RWPE2 (cell line): ENCODE measurements around the gene CIAO1.
A peak's percentile ranks its signal among the peaks of the same experiment; 100 is the strongest.

Source experiments
- ATAC-seq: fragments of 200-7000 bp; cut with Tn5 transposase; 3 replicates; pipeline ENCODE4 v1.9.1; 2021; ENCODE audit warnings: low read depth
- DNase-seq: peaks from one replicate; pipeline ENCODE4 v3.0.0-alpha.2; 2020; ENCODE audit warnings: low spot score
- H3K27ac ChIP-seq: fragments of 450-650 bp; 2 replicates; pipeline ENCODE4 v1.5.1; 2017; ENCODE audit warnings: mild to moderate bottlenecking; ENCODE audit not compliant: poor library complexity, severe bottlenecking
- H3K27me3 ChIP-seq: fragments of 250-450 bp; sonication (Bioruptor Pico); 2 replicates; pipeline ENCODE4 v1.5.1; 2021; ENCODE audit warnings: mild to moderate bottlenecking, moderate library complexity; ENCODE audit not compliant: insufficient read depth, poor library complexity, severe bottlenecking
- H3K36me3 ChIP-seq: fragments of 250-450 bp; sonication (Bioruptor Pico); 2 replicates; pipeline ENCODE4 v1.5.1; 2020; ENCODE audit warnings: low read depth, mild to moderate bottlenecking, moderate library complexity
- H3K4me1 ChIP-seq: fragments of 250-450 bp; sonication (Bioruptor Pico); 2 replicates; pipeline ENCODE4 v1.5.1; 2021; ENCODE audit warnings: mild to moderate bottlenecking, moderate library complexity; ENCODE audit not compliant: insufficient read depth, poor library complexity, severe bottlenecking
- H3K4me3 ChIP-seq: fragments of 250-450 bp; sonication (Bioruptor Pico); 2 replicates; pipeline ENCODE4 v1.5.1; 2021; ENCODE audit warnings: mild to moderate bottlenecking, moderate library complexity; ENCODE audit not compliant: severe bottlenecking
- H3K9me3 ChIP-seq: fragments of 250-450 bp; sonication (Bioruptor Pico); 2 replicates; pipeline ENCODE4 v1.5.1; 2021; ENCODE audit warnings: mild to moderate bottlenecking, moderate library complexity; ENCODE audit not compliant: severe bottlenecking
- CTCF ChIP-seq: fragments of 450-650 bp; IDR thresholded peaks from one replicate; pipeline ENCODE4 v1.5.1; 2017; ENCODE audit warnings: mild to moderate bottlenecking, moderate library complexity; ENCODE audit not compliant: poor library complexity, severe bottlenecking

The CIAO1 gene

GRCh38 chr2:96301865-96302264, 35.8 kb downstream of the CIAO1 start:
- TF ChIP-seq CTCF = no peak
- no peaks in the 10 kb centered on the region for H3K4me1 ChIP-seq
- H3K4me3 ChIP-seq = no peak overlapping the region
- H3K9me3 ChIP-seq = no peaks in the 10 kb centered on the region
- DNase-seq (no peak), ATAC-seq (no peak)
- no peaks in the 10 kb centered on the region for H3K27me3 ChIP-seq
- H3K27ac ChIP-seq = no peak overlapping the region
- H3K36me3 ChIP-seq = peaks cover 79% of the 10 kb centered on the region

GRCh38 chr2:96304606-96305005, 38.6 kb downstream of the CIAO1 start:
- no peaks in the 10 kb centered on the region for H3K27me3 ChIP-seq
- H3K36me3 ChIP-seq = peaks cover 51% of the 10 kb centered on the region
- DNase-seq (no peak), ATAC-seq (no peak)
- no peaks in the 10 kb centered on the region for H3K4me1 ChIP-seq
- TF ChIP-seq CTCF = no peak
- no peaks in the 10 kb centered on the region for H3K9me3 ChIP-seq
- H3K4me3 ChIP-seq = peak overlapping the region; percentile 95
- peak overlapping the region; percentile 56 for H3K27ac ChIP-seq

- ATAC-seq (peak; percentile 94), DNase-seq (peak; percentile 85)
- no peaks in the 10 kb centered on the region for H3K27me3 ChIP-seq
- no peak for TF ChIP-seq CTCF
- peak within 1 kb of the TSS; percentile 56 for H3K27ac ChIP-seq
- peaks cover 44% of the 10 kb centered on the region for H3K36me3 ChIP-seq
- no peaks in the 10 kb centered on the region for H3K9me3 ChIP-seq
- peak within 1 kb of the TSS; percentile 95 for H3K4me3 ChIP-seq
- H3K4me1 ChIP-seq = no peaks in the 10 kb centered on the region
Observed at GRCh38 chr2:96305091-96305978, 39.3 kb downstream of the CIAO1 start, which contains the start of gene SNRNP200. Gene SNRNP200, minus strand, starts transcription at chr2:96305546. Its CDS starts 109 bp downstream, at chr2:96305437.

GRCh38 chr2:96305979-96306308, 39.9 kb downstream of the CIAO1 start:
- ATAC-seq (no peak), DNase-seq (no peak)
- TF ChIP-seq CTCF = no peak
- Histone ChIP-seq H3K27me3 (no peaks in the 10 kb centered on the region), H3K27ac (peak overlapping the region; percentile 56), H3K36me3 (peaks cover 38% of the 10 kb centered on the region), H3K4me1 (no peaks in the 10 kb centered on the region), H3K9me3 (no peaks in the 10 kb centered on the region), H3K4me3 (peak overlapping the region; percentile 95)

- no peak for TF ChIP-seq CTCF
- ATAC-seq = no peak
Observed at GRCh38 chr2:96306370-96306769, 40.3 kb downstream of the CIAO1 start.

More at GRCh38 chr2:96306370-96306769, 40.3 kb downstream of the CIAO1 start:
- no peak for DNase-seq
- Histone ChIP-seq H3K27ac (peak overlapping the region; percentile 56), H3K36me3 (peaks cover 33% of the 10 kb centered on the region), H3K27me3 (no peaks in the 10 kb centered on the region), H3K4me1 (no peaks in the 10 kb centered on the region), H3K4me3 (peak overlapping the region; percentile 95), H3K9me3 (no peaks in the 10 kb centered on the region)
